LHCN-M2 (cell line): ENCODE measurements around the gene TTPAL. TPM values are rescaled to one million over a fixed set of nuclear protein-coding genes. Genes with fewer than 3 reads are reported as not detected.

Experiments used
- DNase-seq: peaks from one replicate; pipeline ENCODE4 v3.0.0-alpha.2; 2012; ENCODE audit warnings: low read depth
- total RNA-seq: library from RNA; depleted of rRNA; stranded (reverse); fragments of >200 nt; gene quantifications from 2 replicates; pipeline ENCODE4 v1.2.3, GENCODE V29; 2014

Gene TTPAL
- total RNA-seq, 1 experiment from 2014 or later, result 19.9 TPM

DNA sequence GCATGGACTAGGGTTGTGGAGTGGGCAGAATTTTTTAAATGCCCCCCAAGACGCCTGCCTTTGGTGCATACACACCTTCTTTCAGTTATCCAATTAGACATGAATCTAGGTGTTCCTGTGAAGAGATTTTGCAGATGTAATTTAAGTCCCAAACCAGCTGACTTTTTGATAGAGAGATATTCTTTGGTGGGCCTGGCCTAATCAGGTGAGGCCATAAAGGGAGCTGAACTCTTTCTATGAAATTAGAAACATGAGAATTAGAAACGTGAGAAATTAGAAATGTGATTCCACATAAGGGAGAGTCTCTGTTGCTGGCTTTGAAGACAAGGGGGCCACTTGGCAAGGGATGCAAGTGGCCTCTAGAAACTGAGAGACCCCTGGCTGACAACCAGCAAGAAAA, 36.4 kb upstream of the TTPAL start:
- DNase-seq, result no peak

DNA sequence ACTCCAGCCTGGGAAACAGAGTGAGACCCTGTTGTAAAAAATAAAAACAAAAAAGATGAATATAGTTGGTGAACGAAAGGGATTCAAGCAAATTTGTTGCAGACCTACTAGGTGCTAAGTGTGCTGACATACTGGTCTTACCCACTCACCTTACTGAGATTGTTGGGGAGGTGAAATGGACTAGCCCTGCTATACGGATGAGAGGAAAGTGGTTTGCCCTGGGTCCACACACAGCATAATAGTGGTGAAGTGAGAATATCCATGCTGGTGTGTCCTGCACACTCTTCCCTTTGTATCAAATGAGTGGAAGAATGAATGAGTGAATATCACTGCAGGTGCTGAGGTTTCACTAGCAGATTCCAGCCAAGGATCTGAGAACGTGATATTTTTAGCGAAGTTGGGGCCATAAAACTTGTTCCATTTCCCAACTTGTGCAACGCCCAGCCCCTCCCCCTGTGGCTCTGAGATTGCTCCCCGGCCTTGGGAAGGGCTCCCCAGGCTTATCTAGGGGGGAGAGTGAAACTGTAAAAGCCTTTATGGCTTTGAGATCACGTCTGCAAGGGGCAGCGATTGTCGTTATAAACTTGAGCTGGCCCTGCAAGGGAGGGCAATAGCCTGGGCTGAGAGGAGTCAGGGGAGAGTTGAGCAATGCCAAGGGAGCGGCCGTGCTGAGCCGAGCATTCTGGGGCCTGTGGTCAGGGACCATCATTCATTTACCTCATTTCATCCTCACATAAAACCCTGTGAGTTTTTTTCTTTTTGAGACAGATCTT, 33.2 kb upstream of the TTPAL start:
- DNase-seq, result no peak

DNA sequence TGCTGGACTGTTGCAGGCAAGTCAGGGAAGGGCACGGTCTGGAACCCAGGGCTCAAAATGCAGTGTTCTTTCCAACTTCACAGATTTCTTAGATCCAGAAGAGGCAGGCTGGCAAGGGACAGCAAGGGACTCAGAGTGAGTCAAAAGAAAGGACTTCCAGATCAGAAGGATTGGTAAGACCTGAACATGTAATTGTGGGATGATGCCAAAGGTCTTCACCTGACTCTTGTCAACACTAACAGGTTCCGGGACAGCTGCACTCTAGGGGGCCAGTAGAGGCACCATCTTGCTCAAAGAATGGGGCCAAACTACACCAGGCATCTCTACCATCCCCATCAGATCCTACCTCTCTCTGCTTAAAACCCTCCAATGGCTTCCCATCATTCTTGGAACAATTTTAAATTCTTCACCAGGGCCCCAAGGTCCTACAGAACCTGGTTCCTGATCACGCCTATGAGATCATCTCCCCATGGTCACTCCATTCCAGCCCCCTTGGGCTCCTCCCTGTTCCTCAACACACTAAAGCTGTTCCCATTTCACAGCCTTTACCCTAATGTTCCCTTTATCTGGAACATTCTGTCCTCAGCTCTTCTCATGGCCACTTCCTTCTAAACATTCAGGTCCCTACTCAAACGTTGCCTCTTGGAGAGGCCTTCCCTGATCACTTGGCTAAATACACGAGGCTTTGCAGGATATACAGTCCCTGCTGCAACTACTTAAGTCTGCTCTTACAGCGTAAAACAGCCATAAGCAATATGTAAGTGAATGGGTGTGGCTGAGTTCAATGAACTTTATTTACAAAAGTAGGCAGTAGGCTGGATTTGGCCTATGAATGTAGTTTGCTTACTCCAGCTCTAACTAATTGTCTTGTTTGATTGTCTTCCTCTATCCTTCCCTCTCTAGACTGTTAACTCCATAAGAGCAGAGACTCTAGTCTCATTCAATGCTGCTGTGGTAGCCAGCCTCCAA, 29.6 kb upstream of the TTPAL start:
- no peak for DNase-seq

DNA sequence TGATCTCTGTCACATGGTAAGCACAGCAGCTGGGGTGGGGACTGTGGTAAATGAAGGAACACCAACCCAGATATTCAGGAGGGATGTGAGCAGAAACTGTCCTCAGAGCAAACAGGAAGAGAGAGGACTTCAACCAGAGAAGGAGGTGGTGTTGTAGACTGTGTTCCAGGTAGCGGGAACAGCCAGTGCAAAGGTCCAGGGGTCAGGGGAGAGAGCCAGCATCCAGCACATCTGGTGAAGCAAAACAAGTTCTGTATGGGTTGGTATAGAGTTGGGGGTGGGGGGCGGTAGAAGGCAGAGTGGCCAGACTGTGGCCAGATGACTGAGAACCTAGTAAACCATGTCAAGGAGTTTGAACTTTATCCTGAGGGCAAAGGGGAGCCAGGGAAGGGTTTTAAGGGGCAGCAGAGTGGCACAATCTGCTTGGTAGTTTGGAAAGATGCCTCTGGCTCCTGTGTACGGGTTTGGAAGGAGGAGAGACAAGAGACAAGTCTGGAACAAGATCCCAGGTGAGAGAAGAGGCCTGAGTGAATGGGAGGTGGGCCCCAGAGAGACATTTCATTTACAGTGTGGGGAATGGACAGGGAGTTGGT, 27.8 kb upstream of the TTPAL start:
- no peak for DNase-seq

DNA sequence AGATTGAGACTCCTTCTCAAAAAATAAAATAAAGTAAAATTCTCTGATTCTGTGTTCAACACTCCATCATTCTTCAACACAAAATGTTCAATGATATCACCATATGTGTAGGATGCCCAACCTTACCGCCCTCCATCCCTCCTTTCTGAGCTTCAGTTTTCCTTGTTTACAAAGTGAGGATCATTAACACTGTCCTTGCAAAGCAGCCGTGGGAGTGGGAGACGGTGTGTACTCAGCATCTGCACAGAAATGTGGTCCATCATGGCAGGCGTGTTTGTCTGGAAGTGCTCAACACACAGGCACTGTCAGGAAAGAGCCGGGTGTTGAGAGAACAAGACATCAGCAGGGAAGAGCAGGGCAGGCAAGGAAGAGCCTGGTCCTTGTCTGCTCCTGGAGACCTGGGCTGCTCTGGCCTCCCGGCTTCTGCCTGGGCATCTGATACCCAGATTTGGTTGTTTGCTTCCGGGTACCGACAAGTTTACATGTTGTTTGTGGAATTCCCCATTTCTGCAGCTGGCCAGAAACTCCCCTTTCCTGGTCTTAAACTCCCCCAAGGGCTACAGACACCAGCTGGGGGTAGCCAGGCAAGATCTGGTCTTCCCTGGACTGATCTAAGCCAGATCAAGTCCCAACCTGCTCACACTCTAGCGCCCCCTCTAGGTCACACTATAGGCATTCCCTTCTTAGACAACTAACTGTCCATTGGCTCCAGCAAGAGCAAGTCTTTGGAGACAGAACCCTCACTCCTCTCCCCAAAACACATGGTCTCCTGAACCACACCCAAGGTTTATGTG, 26.7 kb upstream of the TTPAL start:
- DNase-seq, result no peak

DNA sequence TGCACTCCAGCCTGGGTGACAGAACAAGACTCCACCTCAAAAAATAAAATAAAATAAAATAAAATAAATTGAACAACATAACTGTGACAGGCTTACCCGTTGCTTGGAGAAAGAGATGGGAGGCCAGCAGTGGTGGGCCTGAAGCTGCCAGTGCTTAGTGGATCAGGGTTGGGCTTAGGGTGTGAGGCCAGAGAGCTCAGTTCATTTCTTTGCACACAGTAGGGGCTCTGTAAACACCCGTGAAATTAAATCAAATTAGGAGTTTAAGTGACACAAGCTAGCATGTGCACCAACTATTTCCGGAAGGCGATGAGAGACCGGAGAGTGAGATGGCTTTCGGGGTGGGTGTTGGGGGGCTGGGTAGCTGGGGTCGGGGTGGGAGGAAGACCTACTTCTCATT, 25.8 kb upstream of the TTPAL start:
- DNase-seq, result no peak

DNA sequence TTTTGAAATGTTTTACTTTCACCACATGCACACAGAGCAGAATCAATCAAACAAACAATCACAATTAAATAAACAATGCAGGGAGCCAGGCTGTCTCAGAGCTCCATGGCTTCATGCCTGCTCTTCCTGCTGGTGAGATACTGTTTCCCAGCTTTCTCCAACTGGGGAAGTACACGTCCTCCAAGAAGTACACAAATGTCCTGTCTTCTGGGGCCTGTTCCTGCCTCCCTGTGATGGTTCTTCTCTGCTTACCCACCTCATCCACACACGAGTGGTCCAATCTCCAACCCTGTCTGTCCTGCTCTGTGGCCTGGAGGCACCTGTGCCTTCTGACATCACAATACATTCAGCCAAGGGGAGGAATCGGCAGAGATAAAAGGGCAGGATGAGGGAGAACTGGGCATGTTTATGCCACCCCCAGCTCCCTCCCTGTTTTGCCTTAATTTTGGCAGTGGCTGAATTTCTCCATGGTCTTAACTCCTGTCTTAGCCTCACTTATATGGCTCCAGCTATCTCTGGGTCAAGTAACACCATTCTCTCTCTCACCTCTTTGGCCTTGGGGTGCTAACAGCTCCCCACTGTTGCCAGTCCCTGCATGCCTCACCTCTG, 25.3 kb upstream of the TTPAL start:
- no peak for DNase-seq

DNA sequence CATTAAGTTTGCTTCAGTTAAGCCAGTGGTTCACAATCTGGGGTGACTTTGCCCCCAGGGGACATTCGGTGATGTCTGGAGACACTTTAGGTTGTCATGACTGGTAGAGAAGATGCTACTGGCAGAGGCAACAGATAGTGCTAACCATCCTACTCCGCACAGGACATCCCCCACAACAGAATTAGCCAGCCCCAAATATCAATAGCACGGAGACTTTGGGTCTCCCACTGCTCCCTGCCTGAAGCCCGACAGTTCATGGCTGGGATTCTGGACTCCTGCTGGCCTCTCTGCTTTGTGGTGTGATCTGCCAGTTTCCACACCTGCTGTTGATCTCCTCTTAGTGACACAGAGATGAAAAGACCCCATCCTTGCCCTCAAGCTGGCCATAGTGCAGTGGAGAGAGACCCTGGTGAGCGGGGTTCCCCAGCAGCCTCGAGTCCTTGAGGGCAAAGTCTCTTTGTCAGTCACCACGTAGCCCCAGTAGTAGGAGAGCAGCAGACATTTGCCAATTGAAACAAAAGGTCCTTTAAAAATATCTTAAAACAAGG, 24.7 kb upstream of the TTPAL start:
- DNase-seq, result no peak

DNA sequence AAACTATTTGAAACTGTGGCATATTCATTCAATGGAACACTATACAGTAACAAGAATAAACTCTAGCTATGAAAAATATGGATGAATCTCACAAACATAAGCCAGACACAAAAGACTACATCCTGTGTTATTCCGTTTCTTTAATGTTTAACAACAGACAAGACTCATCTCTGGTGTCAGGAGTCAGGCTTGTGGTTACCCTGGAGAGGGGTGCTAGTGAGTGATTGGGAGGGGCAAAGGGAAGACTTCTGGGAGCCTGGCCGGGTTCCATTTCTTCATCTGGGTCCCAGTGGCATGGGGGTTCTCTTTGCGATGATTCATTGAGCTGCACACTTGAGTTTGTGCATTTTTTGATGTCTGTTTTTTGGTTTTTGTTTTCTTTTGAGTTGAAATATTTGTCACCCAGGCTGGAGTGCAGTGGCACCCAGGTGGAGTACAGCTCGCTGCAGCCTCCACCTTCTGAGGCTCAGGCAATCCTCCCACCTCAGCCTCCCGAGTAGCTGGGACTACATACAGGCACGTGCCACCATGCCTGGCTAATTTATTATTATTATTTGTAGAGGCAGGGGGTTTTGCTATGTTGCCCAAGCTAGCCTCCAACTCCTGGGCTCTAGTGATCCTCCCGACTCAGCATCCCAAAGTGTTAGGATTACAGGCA, 21.2 kb upstream of the TTPAL start:
- peak; percentile 32 for DNase-seq

DNA sequence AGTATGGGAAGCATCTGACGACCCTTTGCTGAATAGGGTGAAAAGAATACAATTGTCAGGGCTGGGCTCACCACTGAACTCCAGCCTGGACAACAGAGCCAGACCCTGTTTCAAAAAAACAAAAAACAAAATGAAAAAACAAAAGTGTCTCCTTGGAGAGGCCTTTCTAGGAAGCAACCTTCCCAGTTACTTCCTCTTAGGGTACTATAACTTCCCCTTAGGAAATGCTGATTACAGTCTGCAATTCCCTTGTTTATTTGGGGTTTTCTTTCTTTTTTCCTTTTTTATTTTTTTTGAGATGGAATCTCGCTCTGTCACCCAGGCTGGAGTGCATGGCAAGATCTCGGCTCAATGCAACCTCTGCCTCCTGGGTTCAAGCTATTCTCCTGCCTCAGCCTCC, 20.5 kb upstream of the TTPAL start:
- DNase-seq, result no peak

DNA sequence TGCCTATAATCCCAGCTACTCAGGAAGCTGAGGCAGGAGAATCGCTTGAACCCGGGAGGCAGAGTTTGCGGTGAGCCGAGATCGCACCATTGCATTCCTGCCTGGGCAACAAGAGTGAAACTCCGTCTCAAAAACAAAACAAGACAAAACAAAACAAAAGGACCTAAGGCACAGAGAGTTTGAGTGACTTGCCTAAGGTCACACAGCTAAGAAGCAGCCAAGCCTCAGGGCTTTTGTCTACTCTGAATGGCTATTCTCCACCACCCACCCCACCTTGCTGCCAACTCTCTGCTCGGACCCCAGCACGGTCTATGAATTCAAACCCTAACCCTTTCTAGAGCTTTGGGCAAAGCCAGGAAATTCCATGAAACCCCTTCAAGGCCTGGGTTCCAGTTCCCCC, 19.1 kb upstream of the TTPAL start:
- no peak for DNase-seq

DNA sequence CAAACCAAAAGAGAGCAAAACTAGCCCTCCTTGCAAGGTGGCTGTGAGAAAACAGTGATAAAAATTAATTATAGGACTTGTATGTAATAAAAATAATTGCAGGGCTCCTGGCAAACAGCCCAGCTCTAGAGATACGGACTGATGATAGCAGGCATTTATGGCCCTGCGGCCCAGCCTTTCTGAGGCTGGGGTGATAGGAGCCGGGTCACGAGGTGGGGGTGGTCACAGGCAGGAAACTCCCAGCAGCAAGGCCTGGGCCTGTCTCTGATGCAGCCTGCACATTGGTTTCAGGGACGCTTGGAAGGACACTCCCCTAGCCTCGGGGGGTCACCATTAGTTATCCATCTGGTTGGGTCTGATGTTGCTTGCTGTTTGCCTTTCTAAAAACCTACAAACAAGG, 18.7 kb upstream of the TTPAL start:
- no peak for DNase-seq

DNA sequence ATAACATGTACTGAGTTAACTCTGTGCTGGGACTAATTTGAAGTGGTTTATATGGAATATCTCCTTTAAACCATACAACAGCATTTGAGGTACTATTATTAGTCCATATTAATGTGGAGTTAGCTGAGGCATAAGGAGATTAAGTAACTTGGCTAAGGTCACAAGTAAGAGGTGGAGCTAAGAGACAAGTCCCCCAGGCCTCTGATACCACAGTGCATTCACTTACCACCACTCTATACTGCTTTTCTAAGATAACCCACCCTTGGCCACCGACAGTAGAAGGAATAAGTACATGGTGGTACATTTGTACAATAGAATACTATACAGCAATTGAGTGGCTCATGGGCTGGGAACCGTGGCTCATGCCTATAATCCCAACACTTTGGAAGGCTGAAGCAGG, 16.4 kb upstream of the TTPAL start:
- DNase-seq, result no peak

DNA sequence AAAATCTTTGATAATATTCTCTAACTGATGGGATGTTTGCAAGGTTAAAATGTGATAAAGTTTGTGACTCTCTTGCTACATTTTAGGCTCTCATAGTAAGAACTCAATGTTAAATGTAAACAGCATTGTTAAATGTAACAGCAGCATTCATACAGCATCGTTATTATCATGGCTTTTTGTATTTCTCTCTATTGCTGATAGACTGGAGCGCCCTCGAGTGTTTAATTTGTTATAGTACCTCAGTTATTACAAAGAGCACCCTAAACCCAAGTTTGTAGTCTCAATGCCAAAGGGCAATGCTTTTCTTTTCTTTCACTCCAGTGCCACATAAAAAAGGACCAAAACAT, 14.9 kb upstream of the TTPAL start:
- peak; percentile 53 for DNase-seq

DNA sequence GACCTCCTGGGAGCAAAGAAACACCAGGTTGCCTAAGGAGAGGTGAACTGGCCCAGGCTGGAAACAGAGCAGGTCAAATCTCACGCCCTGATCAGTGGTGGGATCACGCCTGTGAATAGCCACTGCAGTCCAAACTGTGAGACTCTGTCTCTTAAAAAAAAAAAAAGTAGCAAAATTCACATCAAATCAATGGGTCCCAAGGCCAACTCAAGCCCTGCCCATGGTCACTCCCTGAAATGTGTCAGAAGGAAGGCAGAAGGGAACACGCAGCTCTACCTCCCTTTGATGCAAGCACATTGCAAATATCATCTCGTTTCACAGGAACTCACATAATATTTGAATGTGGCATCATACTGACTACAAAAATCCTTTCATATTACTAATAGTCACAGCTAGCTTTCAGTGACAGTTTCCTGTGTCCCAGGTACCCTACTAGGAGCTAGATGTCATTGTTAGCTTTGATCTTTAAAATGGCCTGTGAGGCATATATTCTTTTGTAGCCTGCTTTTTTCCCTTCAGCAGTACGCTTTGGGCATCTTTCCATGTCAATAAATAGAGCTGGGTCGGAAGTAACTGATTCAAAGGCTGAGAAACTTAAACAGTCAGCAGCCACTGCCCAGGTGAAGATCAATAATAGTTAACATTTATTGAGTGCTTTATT, 14.4 kb upstream of the TTPAL start:
- no peak for DNase-seq

DNA sequence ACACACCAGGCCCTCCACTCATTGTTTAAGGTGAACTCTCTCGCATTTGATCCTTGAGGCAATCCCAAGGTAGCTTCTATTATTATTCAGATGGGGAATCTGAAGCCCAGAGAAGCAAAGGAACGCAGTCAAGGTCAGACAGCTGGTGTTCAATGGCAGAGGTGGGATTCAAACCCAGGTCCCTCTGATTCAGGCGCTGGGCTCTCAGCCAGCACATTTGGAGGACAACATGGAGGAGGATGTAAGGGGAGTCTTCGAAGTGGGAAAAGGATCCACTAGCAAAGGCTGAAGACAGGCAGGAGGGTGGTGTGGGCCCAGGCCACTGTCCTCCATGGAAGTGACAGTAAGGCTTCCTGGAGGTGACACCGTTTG, 13.9 kb upstream of the TTPAL start:
- DNase-seq, result no peak

DNA sequence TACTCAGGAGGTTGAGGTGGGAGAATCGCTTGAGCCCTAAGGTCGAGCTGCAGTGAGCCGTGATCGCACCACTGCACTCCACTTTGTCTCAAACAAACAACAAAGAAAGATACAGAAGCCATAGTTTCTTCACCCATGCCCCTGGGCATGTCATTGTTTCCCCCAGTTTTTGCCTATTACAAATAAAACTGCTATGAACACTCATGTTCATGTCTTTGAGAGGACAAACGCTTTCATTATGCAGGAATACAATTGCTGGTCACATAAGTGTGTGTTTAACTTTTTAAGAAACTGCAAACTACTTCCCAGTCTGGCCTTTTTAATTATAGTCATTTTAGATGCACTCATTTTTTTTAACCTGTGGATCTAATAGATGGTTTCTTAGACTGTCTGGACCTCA, 12.2 kb upstream of the TTPAL start:
- no peak for DNase-seq

DNA sequence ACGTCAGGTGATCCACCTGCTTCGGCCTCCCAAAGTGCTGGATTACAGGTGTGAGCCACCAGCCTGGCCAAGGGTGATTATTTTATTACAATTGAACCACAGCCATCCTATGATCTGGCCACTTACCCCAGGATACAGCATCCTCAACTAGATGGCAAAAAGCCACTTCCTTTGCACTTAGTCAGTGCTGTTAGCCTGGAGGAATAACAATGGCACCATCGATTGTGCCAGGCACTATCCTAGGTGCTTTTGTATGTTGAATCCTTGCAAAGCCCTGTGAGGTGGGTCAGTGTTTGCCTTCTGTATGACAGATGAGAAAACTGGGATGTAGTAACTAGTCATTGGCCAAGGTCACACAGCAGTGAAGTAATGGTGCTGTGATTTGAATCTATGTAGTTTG, 11.2 kb upstream of the TTPAL start:
- DNase-seq, result no peak

DNA sequence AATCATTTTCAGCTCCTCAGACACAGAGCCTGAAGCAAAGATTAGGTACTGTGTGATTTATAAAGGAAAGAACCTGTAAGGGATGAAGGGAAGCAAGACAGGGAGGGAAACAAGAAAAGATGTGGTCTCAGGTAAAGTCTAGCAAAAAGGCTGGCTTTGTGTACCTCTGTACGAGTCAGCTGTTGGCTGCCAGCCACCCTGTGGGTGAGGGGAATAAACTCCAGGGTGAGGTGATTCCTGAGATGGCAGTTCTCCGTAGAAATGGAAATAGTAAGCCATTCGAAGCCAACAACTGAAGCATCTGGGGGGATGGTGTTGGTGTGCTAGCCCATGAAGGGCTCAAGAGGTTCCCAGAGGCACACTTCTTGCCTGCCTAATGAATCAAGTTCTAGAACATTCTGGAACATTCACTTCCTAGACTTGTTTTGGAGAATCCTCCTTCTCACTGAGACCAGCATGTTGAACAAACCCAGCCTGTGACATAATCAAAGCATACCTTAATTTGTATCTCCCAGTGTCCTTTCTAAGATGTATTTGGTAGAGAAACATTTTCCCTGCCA, 10.6 kb upstream of the TTPAL start:
- no peak for DNase-seq
